HG03521 (cell line): ENCODE measurements around the gene TRPM6.
"Not testable (repeated sequence)": the region's sequence is repeated elsewhere in the genome, so short reads cannot be mapped to it uniquely, and the experiment has no call there.

ENCODE experiments used
- ATAC-seq: cut with Tn5 transposase; IDR thresholded peaks from one replicate; pipeline ENCODE4 v1.9.1; 2021; ENCODE audit warnings: mild to moderate bottlenecking, moderate library complexity; ENCODE audit not compliant: unreplicated experiment

TRPM6 gene

GRCh38 chr9:74858751-74859414 lies 28.8 kb downstream of the TRPM6 start:
- ATAC-seq, result no peak

GRCh38 chr9:74856989-74857388 lies 30.7 kb downstream of the TRPM6 start:
- no peak for ATAC-seq

- ATAC-seq, result no peak
These were observed 32.6 kb downstream of the TRPM6 start for GRCh38 chr9:74855072-74855471.

- not testable (repeated sequence) for ATAC-seq
These were observed 34.7 kb downstream of the TRPM6 start for GRCh38 chr9:74853024-74853423.

- ATAC-seq, result no peak
These were observed 39.6 kb downstream of the TRPM6 start for GRCh38 chr9:74848153-74848525.

GRCh38 chr9:74847478-74848152 lies 40.1 kb downstream of the TRPM6 start:
- ATAC-seq, result no peak

GRCh38 chr9:74846766-74847165 lies 41.0 kb downstream of the TRPM6 start:
- no peak for ATAC-seq

- no peak for ATAC-seq
These were observed 49.4 kb downstream of the TRPM6 start for GRCh38 chr9:74838351-74838750.

GRCh38 chr9:74824654-74825053 lies 63.1 kb downstream of the TRPM6 start:
- no peak for ATAC-seq

GRCh38 chr9:74821636-74822035 lies 66.1 kb downstream of the TRPM6 start:
- ATAC-seq, result no peak

GRCh38 chr9:74817816-74818215 lies 69.9 kb downstream of the TRPM6 start:
- ATAC-seq, result no peak

GRCh38 chr9:74817281-74817810 lies 70.4 kb downstream of the TRPM6 start:
- ATAC-seq, result no peak

- no peak for ATAC-seq
These were observed 77.5 kb downstream of the TRPM6 start for GRCh38 chr9:74810200-74810599.

- ATAC-seq, result no peak
These were observed 83.7 kb downstream of the TRPM6 start for GRCh38 chr9:74804018-74804385.

- ATAC-seq, result no peak
These were observed 84.2 kb downstream of the TRPM6 start for GRCh38 chr9:74803376-74804017.

GRCh38 chr9:74800226-74800625 lies 87.5 kb downstream of the TRPM6 start:
- no peak for ATAC-seq

GRCh38 chr9:74795803-74796202 lies 91.9 kb downstream of the TRPM6 start:
- no peak for ATAC-seq

- ATAC-seq, result no peak
These were observed 92.6 kb downstream of the TRPM6 start for GRCh38 chr9:74795081-74795480.

- ATAC-seq, result no peak
These were observed 103.2 kb downstream of the TRPM6 start for GRCh38 chr9:74784506-74784905.

GRCh38 chr9:74783408-74783807 lies 104.3 kb downstream of the TRPM6 start:
- no peak for ATAC-seq

GRCh38 chr9:74777136-74777879 lies 110.4 kb downstream of the TRPM6 start:
- peak; percentile 38 for ATAC-seq
